Pancreas (tissue), 10 donors: Measurements from ENCODE around the gene GLA. TPM values are rescaled to one million over a fixed set of nuclear protein-coding genes. Genes with fewer than 3 reads are reported as not detected.

Experiments
- ATAC-seq, 4 donors: fragments of 200-7000 bp; cut with Tn5 transposase; one replicate each; pipeline versions ENCODE4 v1.8.0 to v1.9.1; 2020; ENCODE audit warnings: mild to moderate bottlenecking in 4 of 4, moderate library complexity in 4 of 4
- DNase-seq, 6 donors: peaks; one replicate each; pipeline ENCODE4 v3.0.0-alpha.2; 2020
- FAIRE-seq: peaks from 2 replicates; lab custom pipeline; 2012; peaks lifted over from hg19 to GRCh38; lab: Jason Lieb, UNC
- H3K27ac ChIP-seq, 4 donors: fragments of 200-600 bp; sonication (generic); 1 replicate in 3 of 4; 2 replicates in 1 of 4; pipeline versions ENCODE4 v1.5.0 to v1.8.0; 2020
- H3K27me3 ChIP-seq, 4 donors: fragments of 200-600 bp; one replicate each; pipeline ENCODE4 v1.8.0; 2021
- H3K36me3 ChIP-seq, 3 donors: fragments of 200-600 bp; sonication (generic) in 1 of 3; one replicate each; pipeline versions ENCODE4 v1.5.0 to v1.8.0; 2020 to 2021
- H3K4me1 ChIP-seq, 3 donors: fragments of 200-600 bp; one replicate each; pipeline ENCODE4 v1.8.0; 2021
- H3K4me3 ChIP-seq, 4 donors: fragments of 200-600 bp; sonication (generic) in 2 of 4; one replicate each; pipeline versions ENCODE4 v1.5.0 to v1.8.0; 2020 to 2021
- H3K9me3 ChIP-seq, 4 donors: fragments of 200-600 bp; one replicate each; pipeline ENCODE4 v1.8.0; 2021
- WGBS, 2 donors: extraction: QIAGEN DNeasy Blood & Tissue Kit; methylation state at CpG; one replicate each; pipeline ENCODE4 v1.1.7; 2013; 5-methylcytosine and 5-hydroxymethylcytosine counted together
- intact Hi-C, 3 donors: fragments of 100-400 bp; cut with DNase I; formaldehyde crosslinking; loops; one replicate each; pipeline versions ENCODE4 v1.11.1 to v1.14.2; 2022
- polyA plus RNA-seq, 2 donors: library from polyadenylated mRNA; stranded (reverse); fragments of 200-250 nt; gene quantifications; one replicate each; pipeline ENCODE4 v1.2.3, GENCODE V29; 2013
- total RNA-seq, 6 donors: library from RNA; stranded (reverse); fragmentation: NEBNext Ultra II Directional in 4 of 6; extraction: Animal tissue kit (Norgen Biotek cat#: 25700) in 4 of 6; gene quantifications; one replicate each; pipeline versions ENCODE4 v1.2.1 to v1.2.4, GENCODE V29; 2021 to 2023
- TF ChIP-seq, protein P1 (sequence below), 4 donors: fragments of 200-600 bp; sonication (generic) in 3 of 4; IDR thresholded peaks; one replicate each; pipeline versions ENCODE4 v1.5.0 to v1.8.0; 2021; ENCODE audit warnings: antibody characterized with exemption in 4 of 4
- donor health status: healthy with polysubstance abuse.
- donor health status: DM: no; HTN: no; CAD: no; lungs with moderate emphysema.
- donor health status: DM: no; HTN: no; CAD: no.
- donor health status: control.
- donor health status: control.
- donor health status: Bipolar disorder and iron deficiency.
- donor health status: DM: yes; HTN: yes; CAD: no.
- donor health status: DM: no; HTN: no; CAD: no.
- donor health status: DM: no; HTN: no; CAD: no.
- donor health status: DM: yes; HTN: yes; CAD: no.

The GLA gene
- total and polyA plus RNA-seq, 8 donors: 5.1 to 20.5 (median 8.8) TPM

DNA sequence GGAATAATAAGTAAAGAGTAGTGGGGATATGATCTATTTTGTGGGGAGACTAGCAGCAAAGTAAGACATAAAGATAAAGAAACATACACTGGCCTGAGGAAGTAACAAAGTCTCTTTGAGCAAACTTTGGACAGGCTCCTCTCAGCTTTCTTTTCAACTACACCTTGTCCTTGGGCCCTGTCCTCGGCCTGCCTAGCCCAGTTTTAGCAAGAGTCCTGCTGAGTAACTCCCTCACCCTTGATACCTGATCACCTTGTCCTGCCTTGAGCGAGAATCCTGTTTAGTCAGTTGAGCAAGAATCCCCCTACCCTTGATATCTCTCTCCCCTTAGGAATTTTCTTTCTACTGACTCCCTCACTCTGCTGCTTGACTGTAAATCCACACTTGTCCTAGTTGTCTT, 11.8 kb upstream of the GLA start:
- ATAC-seq: no peak
- intact Hi-C loops: no loop called here

DNA sequence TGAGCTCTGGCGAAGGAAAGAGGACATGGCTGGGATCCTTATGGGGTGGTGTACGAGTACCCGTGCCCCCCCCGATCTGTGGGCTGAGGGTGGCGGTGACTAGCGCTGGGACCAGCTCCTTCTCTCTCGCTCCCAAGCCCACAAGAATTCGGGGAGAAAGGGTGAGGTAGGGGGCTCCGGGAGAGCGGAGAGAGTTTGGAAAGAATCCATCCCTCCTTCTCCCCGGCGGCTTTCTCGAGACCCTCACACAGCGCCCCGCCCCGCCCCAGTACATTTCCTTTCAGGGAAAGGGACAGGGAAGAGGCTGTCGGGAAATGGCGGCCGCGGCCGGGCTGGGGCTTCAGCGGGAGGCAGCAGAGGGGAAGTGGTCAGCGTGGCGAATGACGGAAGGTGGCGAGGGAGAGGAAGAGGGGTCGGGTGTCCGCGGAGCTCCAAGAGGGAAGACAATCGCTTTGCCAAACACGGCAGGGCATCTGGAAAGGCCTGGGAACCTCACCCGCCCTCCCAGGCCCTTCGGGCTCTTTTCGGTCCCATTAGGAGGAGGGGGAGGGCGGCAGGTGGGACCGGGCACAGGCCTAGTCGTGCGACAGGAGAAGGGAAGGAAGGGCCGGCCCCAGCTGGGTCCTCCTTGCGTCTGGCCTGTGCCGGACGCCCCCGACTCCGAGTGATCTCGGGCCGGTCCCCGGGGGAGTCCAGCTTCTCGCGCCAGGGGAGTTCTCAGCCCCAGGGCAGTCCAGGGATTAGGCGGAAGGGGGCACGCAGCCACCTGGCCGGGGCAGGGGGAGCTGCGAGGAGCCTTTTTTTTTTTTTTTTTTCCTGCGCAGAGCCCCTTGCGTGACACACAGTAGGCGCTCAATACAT, 10.5 kb upstream of the GLA start:
- 0 to 17% methylated on average over 51 to 56 of the region's 56 CpGs for WGBS, 2 donors
- DNase-seq (peak; percentile 35 to 81 (median 58)), FAIRE-seq (no peak), ATAC-seq (peak; percentile 76 to 85 (median 78))
- peak overlapping the region; percentile 5 to 49 (median 33) for H3K4me3 ChIP-seq
- no peaks in the 10 kb centered on the region for H3K27me3 ChIP-seq
- no peaks in the 10 kb centered on the region for H3K36me3 ChIP-seq
- intact Hi-C loops: no loop called here
- H3K4me1 ChIP-seq: peaks cover 0 to 3% (median 0%) of the 10 kb centered on the region in 3 donors
- no peaks in the 10 kb centered on the region for H3K9me3 ChIP-seq
- TF ChIP-seq, protein P1, sequence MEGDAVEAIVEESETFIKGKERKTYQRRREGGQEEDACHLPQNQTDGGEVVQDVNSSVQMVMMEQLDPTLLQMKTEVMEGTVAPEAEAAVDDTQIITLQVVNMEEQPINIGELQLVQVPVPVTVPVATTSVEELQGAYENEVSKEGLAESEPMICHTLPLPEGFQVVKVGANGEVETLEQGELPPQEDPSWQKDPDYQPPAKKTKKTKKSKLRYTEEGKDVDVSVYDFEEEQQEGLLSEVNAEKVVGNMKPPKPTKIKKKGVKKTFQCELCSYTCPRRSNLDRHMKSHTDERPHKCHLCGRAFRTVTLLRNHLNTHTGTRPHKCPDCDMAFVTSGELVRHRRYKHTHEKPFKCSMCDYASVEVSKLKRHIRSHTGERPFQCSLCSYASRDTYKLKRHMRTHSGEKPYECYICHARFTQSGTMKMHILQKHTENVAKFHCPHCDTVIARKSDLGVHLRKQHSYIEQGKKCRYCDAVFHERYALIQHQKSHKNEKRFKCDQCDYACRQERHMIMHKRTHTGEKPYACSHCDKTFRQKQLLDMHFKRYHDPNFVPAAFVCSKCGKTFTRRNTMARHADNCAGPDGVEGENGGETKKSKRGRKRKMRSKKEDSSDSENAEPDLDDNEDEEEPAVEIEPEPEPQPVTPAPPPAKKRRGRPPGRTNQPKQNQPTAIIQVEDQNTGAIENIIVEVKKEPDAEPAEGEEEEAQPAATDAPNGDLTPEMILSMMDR (IDR thresholded peaks at IDR 0.05): no peak
- peak overlapping the region; percentile 67 to 90 (median 83) for H3K27ac ChIP-seq

More for the DNA sequence above, 11.8 kb upstream of the GLA start:
- Histone ChIP-seq H3K4me3 (no peak overlapping the region), H3K27me3 (no peaks in the 10 kb centered on the region), H3K9me3 (no peaks in the 10 kb centered on the region), H3K36me3 (no peaks in the 10 kb centered on the region), H3K27ac (no peak overlapping the region), H3K4me1 (peaks cover 0 to 3% (median 0%) of the 10 kb centered on the region in 3 donors)
- TF ChIP-seq, protein P1 (IDR thresholded peaks at IDR 0.05): no peak
- 42 to 43% methylated on average over 2 of the region's 2 CpGs for WGBS, 2 donors
- DNase-seq (no peak), FAIRE-seq (no peak)

DNA sequence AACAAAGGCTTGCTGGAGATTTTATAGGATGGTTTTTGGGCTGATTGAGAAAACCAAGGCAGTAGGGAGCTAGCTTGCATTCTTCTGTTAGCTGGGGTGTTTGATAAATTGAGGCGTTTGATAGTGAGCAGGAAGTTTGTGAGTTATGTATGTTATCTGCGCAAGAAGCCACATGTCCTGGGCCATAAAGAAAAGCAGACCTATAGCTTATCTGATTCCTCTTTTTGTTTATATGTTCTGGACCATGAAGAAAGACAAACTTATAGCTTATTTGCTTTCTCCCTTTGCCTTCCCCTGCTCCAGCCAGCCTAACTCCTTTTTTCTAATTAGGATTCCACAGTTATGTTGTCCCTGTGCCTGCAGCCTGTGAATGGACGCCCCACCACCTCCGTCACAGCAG, 9.5 kb upstream of the GLA start:
- Histone ChIP-seq H3K36me3 (no peaks in the 10 kb centered on the region), H3K4me1 (peaks cover 0 to 3% (median 0%) of the 10 kb centered on the region in 3 donors), H3K9me3 (no peaks in the 10 kb centered on the region), H3K27me3 (no peaks in the 10 kb centered on the region), H3K4me3 (no peak overlapping the region), H3K27ac (no peak overlapping the region)
- FAIRE-seq (no peak), ATAC-seq (no peak), DNase-seq (no peak)
- TF ChIP-seq, protein P1 (IDR thresholded peaks at IDR 0.05): no peak
- WGBS, 2 donors: 67% methylated on average over 4 of the region's 4 CpGs
- intact Hi-C loops: no loop called here

DNA sequence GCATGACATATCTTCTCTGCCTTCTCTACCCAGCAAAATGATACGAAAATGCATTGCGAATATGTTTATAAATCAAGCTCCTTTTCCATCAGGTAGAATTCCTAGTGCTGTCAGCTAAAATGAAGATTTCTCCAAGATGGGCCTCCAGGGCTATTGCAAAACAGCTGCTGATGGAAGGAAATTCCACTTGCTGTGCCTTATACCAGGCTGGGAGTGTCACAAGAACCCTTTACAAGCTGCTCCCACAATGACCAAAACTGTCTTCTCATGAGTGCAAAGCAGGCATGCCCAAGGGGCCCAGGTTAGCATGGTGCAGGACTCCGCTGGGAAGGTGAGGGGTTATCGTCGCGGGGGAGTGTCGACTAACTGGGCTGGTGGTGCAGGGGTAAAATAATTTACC, 9.0 kb upstream of the GLA start:
- TF ChIP-seq, protein P1 (IDR thresholded peaks at IDR 0.05): no peak
- H3K4me1 ChIP-seq: peaks cover 0 to 3% (median 0%) of the 10 kb centered on the region in 3 donors
- intact Hi-C loops: no loop called here
- H3K27ac ChIP-seq: no peak overlapping the region
- H3K36me3 ChIP-seq: no peaks in the 10 kb centered on the region
- H3K4me3 ChIP-seq: no peak overlapping the region
- WGBS, 2 donors: 75 to 91% methylated on average over 7 of the region's 7 CpGs
- DNase-seq (no peak), ATAC-seq (no peak), FAIRE-seq (no peak)
- no peaks in the 10 kb centered on the region for H3K9me3 ChIP-seq
- no peaks in the 10 kb centered on the region for H3K27me3 ChIP-seq
